ENCODE measurements around the gene SAMD4B. TPM values are rescaled to one million over a fixed set of nuclear protein-coding genes. Genes with fewer than 3 reads are reported as not detected.

The SAMD4B gene
- total and polyA plus RNA-seq, 2 experiments from 2014 or later = 104 to 172 TPM

DNA sequence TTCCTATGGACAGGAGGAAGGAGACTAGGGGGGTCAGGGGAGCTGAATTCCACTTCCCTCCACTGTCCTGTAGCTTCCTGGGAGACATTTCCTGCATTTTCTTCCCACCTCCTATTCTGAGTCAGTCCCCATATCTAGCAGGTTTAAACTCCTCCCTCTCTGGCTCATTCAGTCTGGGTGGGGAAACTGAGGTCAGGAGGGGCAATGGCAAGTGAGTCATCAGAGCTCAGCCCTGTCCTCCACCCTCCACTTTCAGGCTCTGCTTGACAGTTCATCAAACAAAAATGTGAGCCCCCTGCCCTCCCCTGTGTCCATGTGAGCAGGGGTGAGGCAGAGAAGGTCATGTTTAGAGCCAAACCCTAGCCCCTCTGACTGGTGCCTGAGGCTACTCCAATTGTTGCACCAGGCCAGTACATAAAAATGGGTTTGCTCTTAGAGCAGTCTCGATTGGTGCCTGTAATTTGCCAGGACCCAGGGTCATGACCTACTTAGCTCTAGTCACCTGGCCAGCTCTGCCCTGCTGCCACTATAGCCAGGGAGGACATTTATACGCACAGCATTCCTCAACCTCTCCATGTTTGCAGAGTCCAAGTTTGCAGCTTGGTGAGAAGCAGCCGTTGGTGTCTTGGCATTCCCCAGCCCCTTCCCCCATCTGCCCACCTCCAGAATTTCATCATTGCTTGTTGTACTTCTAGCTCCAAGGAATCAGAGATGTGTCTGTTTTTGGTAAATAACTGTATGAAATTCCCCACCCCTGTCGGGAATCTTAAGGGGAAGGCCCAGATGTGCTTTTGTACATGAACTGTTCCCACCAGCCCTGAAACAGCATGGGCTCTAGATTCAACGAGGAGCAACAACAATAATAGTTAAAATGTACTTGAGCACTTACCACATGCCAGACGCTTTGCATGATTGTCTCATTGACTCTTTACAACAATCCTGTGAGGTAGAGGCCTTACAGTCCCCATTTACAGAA is 20.7 kb downstream of the SAMD4B start:
- Histone ChIP-seq H3F3A (replicated peaks; ENCODE audit: low read depth) (peaks cover 6% of the 10 kb centered on the region; the same call in 1 of the 2 replicates), H3K36me3 (ENCODE audit: insufficient read depth) (peaks cover 13% of the 10 kb centered on the region), H4K20me1 (replicated peaks; ENCODE audit: insufficient read depth) (peaks cover 15% of the 10 kb centered on the region), H3K4me1 (ENCODE audit: insufficient read depth) (no peaks in the 10 kb centered on the region), H3K79me2 (replicated peaks; ENCODE audit: insufficient read depth) (no peaks in the 10 kb centered on the region), H3K27me3 (ENCODE audit: insufficient read depth) (no peaks in the 10 kb centered on the region), H3K9me2 (ENCODE audit: insufficient read depth) (no peaks in the 10 kb centered on the region), H3K27ac (ENCODE audit: low read depth) (no peak overlapping the region), H3K4me3 (no peak overlapping the region), H3K4me2 (no peak overlapping the region), H2AFZ (no peak overlapping the region)
- TF ChIP-seq ZNF331 (CRISPR knock-in tag; IDR thresholded peaks at IDR 0.05; ENCODE audit: low read depth) = no peak
- no peak for TF ChIP-seq POLR2AphosphoS5 (IDR thresholded peaks at IDR 0.05; ENCODE audit: low read depth)
- TF ChIP-seq, protein P1, sequence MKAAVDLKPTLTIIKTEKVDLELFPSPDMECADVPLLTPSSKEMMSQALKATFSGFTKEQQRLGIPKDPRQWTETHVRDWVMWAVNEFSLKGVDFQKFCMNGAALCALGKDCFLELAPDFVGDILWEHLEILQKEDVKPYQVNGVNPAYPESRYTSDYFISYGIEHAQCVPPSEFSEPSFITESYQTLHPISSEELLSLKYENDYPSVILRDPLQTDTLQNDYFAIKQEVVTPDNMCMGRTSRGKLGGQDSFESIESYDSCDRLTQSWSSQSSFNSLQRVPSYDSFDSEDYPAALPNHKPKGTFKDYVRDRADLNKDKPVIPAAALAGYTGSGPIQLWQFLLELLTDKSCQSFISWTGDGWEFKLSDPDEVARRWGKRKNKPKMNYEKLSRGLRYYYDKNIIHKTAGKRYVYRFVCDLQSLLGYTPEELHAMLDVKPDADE (IDR thresholded peaks at IDR 0.05) = no peak
- ATAC-seq (no peak), DNase-seq (ENCODE audit: low spot score) (no peak)
- Mint-ChIP-seq H3K9me3 (no peaks in the 10 kb centered on the region), H3K27ac (no peak overlapping the region), H3K4me1 (no peaks in the 10 kb centered on the region), H3K4me3 (no peak overlapping the region), H3K36me3 (ENCODE audit: low read depth) (peaks cover 51% of the 10 kb centered on the region), H3K27me3 (ENCODE audit: insufficient read depth, low read depth, poor library complexity) (peaks cover 7% of the 10 kb centered on the region)

DNA sequence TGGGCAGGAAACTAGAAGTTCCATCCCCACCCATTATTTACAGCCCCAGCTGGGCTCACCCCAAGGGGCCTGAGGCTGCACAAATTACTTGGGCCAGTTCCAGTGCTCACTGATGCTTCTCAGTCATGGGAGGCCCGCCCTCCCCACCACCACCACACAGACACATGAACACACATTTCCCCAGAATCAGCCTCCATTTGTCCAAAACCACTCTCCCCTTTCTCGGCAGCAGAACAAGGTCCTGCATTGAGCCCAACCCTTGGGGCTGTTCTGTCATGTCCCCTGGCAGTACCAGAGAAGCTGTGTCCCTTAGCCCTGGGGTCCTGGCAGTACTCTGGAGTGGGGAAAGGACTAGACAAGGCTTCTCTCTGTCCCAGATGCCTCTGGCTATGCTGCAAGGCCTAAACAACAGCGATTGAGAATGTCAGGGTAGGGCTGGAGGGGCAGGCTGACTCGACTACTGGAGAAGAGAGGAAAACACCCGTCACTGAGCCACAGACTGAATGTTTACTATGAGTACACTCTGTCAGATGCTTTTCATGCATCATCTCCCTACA is 21.8 kb downstream of the SAMD4B start:
- Mint-ChIP-seq H3K27ac (no peak overlapping the region), H3K36me3 (ENCODE audit: low read depth) (peaks cover 47% of the 10 kb centered on the region)
- no peak for TF ChIP-seq POLR2AphosphoS5 (IDR thresholded peaks at IDR 0.05; ENCODE audit: low read depth)
- TF ChIP-seq, protein P1 (IDR thresholded peaks at IDR 0.05) = no peak
- TF ChIP-seq, protein P2, sequence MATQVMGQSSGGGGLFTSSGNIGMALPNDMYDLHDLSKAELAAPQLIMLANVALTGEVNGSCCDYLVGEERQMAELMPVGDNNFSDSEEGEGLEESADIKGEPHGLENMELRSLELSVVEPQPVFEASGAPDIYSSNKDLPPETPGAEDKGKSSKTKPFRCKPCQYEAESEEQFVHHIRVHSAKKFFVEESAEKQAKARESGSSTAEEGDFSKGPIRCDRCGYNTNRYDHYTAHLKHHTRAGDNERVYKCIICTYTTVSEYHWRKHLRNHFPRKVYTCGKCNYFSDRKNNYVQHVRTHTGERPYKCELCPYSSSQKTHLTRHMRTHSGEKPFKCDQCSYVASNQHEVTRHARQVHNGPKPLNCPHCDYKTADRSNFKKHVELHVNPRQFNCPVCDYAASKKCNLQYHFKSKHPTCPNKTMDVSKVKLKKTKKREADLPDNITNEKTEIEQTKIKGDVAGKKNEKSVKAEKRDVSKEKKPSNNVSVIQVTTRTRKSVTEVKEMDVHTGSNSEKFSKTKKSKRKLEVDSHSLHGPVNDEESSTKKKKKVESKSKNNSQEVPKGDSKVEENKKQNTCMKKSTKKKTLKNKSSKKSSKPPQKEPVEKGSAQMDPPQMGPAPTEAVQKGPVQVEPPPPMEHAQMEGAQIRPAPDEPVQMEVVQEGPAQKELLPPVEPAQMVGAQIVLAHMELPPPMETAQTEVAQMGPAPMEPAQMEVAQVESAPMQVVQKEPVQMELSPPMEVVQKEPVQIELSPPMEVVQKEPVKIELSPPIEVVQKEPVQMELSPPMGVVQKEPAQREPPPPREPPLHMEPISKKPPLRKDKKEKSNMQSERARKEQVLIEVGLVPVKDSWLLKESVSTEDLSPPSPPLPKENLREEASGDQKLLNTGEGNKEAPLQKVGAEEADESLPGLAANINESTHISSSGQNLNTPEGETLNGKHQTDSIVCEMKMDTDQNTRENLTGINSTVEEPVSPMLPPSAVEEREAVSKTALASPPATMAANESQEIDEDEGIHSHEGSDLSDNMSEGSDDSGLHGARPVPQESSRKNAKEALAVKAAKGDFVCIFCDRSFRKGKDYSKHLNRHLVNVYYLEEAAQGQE (IDR thresholded peaks at IDR 0.05; ENCODE audit: unreplicated experiment) = no peak
- TF ChIP-seq JUNB (IDR thresholded peaks at IDR 0.05; ENCODE audit: unreplicated experiment) = no peak
- TF ChIP-seq STAT1 (IDR thresholded peaks at IDR 0.05; ENCODE audit: unreplicated experiment) = no peak
- no peak for TF ChIP-seq NANOG (IDR thresholded peaks at IDR 0.05; ENCODE audit: borderline replicate concordance)
- TF ChIP-seq ZNF331 (CRISPR knock-in tag; IDR thresholded peaks at IDR 0.05; ENCODE audit: low read depth) = no peak
- no peak for TF ChIP-seq EZH2phosphoT487 (IDR thresholded peaks at IDR 0.05; ENCODE audit: unreplicated experiment)
- TF ChIP-seq, protein P3, sequence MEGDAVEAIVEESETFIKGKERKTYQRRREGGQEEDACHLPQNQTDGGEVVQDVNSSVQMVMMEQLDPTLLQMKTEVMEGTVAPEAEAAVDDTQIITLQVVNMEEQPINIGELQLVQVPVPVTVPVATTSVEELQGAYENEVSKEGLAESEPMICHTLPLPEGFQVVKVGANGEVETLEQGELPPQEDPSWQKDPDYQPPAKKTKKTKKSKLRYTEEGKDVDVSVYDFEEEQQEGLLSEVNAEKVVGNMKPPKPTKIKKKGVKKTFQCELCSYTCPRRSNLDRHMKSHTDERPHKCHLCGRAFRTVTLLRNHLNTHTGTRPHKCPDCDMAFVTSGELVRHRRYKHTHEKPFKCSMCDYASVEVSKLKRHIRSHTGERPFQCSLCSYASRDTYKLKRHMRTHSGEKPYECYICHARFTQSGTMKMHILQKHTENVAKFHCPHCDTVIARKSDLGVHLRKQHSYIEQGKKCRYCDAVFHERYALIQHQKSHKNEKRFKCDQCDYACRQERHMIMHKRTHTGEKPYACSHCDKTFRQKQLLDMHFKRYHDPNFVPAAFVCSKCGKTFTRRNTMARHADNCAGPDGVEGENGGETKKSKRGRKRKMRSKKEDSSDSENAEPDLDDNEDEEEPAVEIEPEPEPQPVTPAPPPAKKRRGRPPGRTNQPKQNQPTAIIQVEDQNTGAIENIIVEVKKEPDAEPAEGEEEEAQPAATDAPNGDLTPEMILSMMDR (conservative IDR thresholded peaks at IDR 0.05; ENCODE audit: low read depth in 2 of 2) = no peak
- TF ChIP-seq EZH2 (IDR thresholded peaks at IDR 0.05; ENCODE audit: low read depth, unreplicated experiment) = no peak
- TF ChIP-seq ZNF114 (CRISPR knock-in tag; IDR thresholded peaks at IDR 0.05) = no peak

More for the DNA sequence above, 21.8 kb downstream of the SAMD4B start:
- peaks cover 7% of the 10 kb centered on the region for H3K27me3 Mint-ChIP-seq (ENCODE audit: insufficient read depth, low read depth, poor library complexity)
- Histone ChIP-seq H3K27ac (ENCODE audit: low read depth) (no peak overlapping the region; the same call in 1 of the 2 replicates), H3K4me3 (no peak overlapping the region), H3K36me3 (ENCODE audit: insufficient read depth) (peaks cover 10% of the 10 kb centered on the region), H3F3A (replicated peaks; ENCODE audit: low read depth) (peaks cover 6% of the 10 kb centered on the region; the same call in 1 of the 2 replicates), H2AFZ (no peak overlapping the region), H3K4me1 (ENCODE audit: insufficient read depth) (no peaks in the 10 kb centered on the region), H4K20me1 (replicated peaks; ENCODE audit: insufficient read depth) (peaks cover 10% of the 10 kb centered on the region), H3K79me2 (replicated peaks; ENCODE audit: insufficient read depth) (no peaks in the 10 kb centered on the region), H3K9me2 (ENCODE audit: insufficient read depth) (no peaks in the 10 kb centered on the region), H3K4me2 (no peak overlapping the region), H3K27me3 (ENCODE audit: insufficient read depth) (no peaks in the 10 kb centered on the region)
- ATAC-seq = no peak
- no peaks in the 10 kb centered on the region; the same call in 2 of the 3 replicates for H3K9me3 Mint-ChIP-seq
- no peaks in the 10 kb centered on the region for H3K4me1 Mint-ChIP-seq
- H3K4me3 Mint-ChIP-seq = no peak overlapping the region
- no peak for DNase-seq (ENCODE audit: low spot score)

All from GM23338 (cell line).